ENCODE measurements around the gene TSPAN18. TPM values are rescaled to one million over a fixed set of nuclear protein-coding genes. Genes with fewer than 3 reads are reported as not detected.

Gene TSPAN18
- total and polyA plus RNA-seq, 2 experiments from 2014 or later, result 6.0 to 10.6 TPM

- Mint-ChIP-seq H3K36me3 (ENCODE audit: low read depth) (peaks cover 19% of the 10 kb centered on the region), H3K9me3 (no peaks in the 10 kb centered on the region; the same call in 1 of the 3 replicates), H3K4me3 (no peak overlapping the region), H3K27me3 (ENCODE audit: insufficient read depth, low read depth, poor library complexity) (peaks cover 36% of the 10 kb centered on the region), H3K4me1 (peaks cover 79% of the 10 kb centered on the region), H3K27ac (no peak overlapping the region)
- no peak overlapping the region for H3K27ac ChIP-seq (ENCODE audit: low read depth)
- DNase-seq (ENCODE audit: low spot score) (no peak), ATAC-seq (no peak; the same call in 2 of the 3 replicates)
- no peak for TF ChIP-seq JUNB (IDR thresholded peaks at IDR 0.05; ENCODE audit: unreplicated experiment)
- 0 out of 4 replicates have a peak, but pooled peaks of 1 of the 2 experiments have one; percentile 2 for TF ChIP-seq CTCF (conservative IDR thresholded peaks at IDR 0.05; ENCODE audit: low read depth in 2 of 2)
- H3K4me3 ChIP-seq, result no peak overlapping the region
- no peak overlapping the region for H2AFZ ChIP-seq
- H3K79me2 ChIP-seq (replicated peaks; ENCODE audit: insufficient read depth), result peaks cover 4% of the 10 kb centered on the region
- H3K4me2 ChIP-seq, result no peak overlapping the region
- H3K36me3 ChIP-seq (ENCODE audit: insufficient read depth), result peaks cover 7% of the 10 kb centered on the region; the same call in 1 of the 2 replicates
- H3K4me1 ChIP-seq (ENCODE audit: insufficient read depth), result peaks cover 74% of the 10 kb centered on the region
- H3F3A ChIP-seq (replicated peaks; ENCODE audit: low read depth), result peaks cover 4% of the 10 kb centered on the region; the same call in 1 of the 2 replicates
- no peaks in the 10 kb centered on the region; the same call in 1 of the 2 replicates for H4K20me1 ChIP-seq (replicated peaks; ENCODE audit: insufficient read depth)
- H3K9me2 ChIP-seq (ENCODE audit: insufficient read depth), result 0 out of 2 replicates have a peak, but pooled peaks cover 4% of the 10 kb centered on the region
- H3K27me3 ChIP-seq (ENCODE audit: insufficient read depth), result peaks cover 47% of the 10 kb centered on the region
These were observed 8.2 kb downstream of the TSPAN18 start for GRCh38 chr11:44734843-44735381.

GRCh38 chr11:44736791-44737190 is 10.0 kb downstream of the TSPAN18 start:
- Mint-ChIP-seq H3K4me1 (peaks cover 81% of the 10 kb centered on the region), H3K27me3 (ENCODE audit: insufficient read depth, low read depth, poor library complexity) (peaks cover 22% of the 10 kb centered on the region), H3K27ac (no peak overlapping the region), H3K36me3 (ENCODE audit: low read depth) (peaks cover 10% of the 10 kb centered on the region), H3K9me3 (no peaks in the 10 kb centered on the region; the same call in 1 of the 3 replicates), H3K4me3 (no peak overlapping the region)
- Histone ChIP-seq H3K79me2 (replicated peaks; ENCODE audit: insufficient read depth) (no peaks in the 10 kb centered on the region; the same call in 1 of the 2 replicates), H3K4me3 (no peak overlapping the region), H2AFZ (no peak overlapping the region), H3K4me1 (ENCODE audit: insufficient read depth) (peaks cover 70% of the 10 kb centered on the region), H4K20me1 (replicated peaks; ENCODE audit: insufficient read depth) (no peaks in the 10 kb centered on the region; the same call in 1 of the 2 replicates), H3K36me3 (ENCODE audit: insufficient read depth) (peaks cover 7% of the 10 kb centered on the region; the same call in 1 of the 2 replicates), H3K9me2 (ENCODE audit: insufficient read depth) (0 out of 2 replicates have a peak, but pooled peaks cover 4% of the 10 kb centered on the region), H3K27me3 (ENCODE audit: insufficient read depth) (peaks cover 35% of the 10 kb centered on the region), H3F3A (replicated peaks; ENCODE audit: low read depth) (no peaks in the 10 kb centered on the region; the same call in 1 of the 2 replicates), H3K27ac (ENCODE audit: low read depth) (no peak overlapping the region), H3K4me2 (no peak overlapping the region)
- no peak for DNase-seq (ENCODE audit: low spot score)
- ATAC-seq, result no peak
- TF ChIP-seq POLR2AphosphoS5 (IDR thresholded peaks at IDR 0.05; ENCODE audit: low read depth) (no peak), JUNB (IDR thresholded peaks at IDR 0.05; ENCODE audit: unreplicated experiment) (no peak), REST (IDR thresholded peaks at IDR 0.05; ENCODE audit: unreplicated experiment) (no peak), EZH2phosphoT487 (IDR thresholded peaks at IDR 0.05; ENCODE audit: unreplicated experiment) (no peak), CREB1 (CRISPR knock-in tag; IDR thresholded peaks at IDR 0.05; ENCODE audit: low read depth) (no peak), STAT1 (IDR thresholded peaks at IDR 0.05; ENCODE audit: unreplicated experiment) (no peak), ZNF331 (CRISPR knock-in tag; IDR thresholded peaks at IDR 0.05; ENCODE audit: low read depth) (no peak), ZNF462 (CRISPR knock-in tag; IDR thresholded peaks at IDR 0.05) (no peak), ZNF114 (CRISPR knock-in tag; IDR thresholded peaks at IDR 0.05) (no peak)

Measured in GM23338 (cell line).